ENCODE results near the gene STAG1.
"Not testable (repeated sequence)": the region's sequence is repeated elsewhere in the genome, so short reads cannot be mapped to it uniquely, and the experiment has no call there.

The STAG1 gene

DNA sequence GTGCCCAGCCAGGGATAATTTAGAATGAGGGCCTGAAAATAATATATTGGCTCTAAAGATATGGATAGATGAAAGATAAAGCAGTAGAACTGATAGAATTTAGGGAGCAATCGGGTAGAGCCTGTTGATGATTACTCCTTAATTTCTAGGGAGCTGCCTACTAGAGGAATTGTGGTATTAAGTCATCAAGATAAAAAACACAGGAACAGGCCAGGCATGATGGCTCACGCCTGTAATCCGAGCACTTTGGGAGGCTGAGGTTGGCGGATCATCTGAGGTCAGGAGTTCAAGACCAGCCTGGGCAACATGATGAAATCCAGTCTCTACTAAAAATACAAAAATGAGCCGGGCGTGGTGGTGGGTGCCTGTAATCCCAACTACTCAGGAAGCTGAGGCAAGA is 371.6 kb downstream of the STAG1 start:
- DNase-seq = no peak

DNA sequence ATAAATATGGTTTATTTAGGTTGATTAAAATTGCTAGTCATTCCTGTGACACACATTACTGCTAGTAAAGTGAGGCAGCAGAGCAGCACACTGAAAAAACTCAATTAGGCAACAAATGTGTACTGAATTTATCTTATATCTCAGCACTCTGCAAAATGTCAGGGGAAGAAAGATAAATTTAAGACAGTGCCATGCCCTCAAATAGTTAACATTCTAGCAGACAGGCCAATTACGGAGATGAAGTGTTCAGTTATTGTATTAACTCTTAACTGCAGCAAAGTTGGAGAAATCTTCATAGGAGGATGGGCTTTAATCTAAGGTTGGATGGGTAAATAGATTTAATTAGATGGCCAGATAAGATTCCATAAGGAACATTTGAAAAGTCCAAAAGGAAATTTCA is 374.2 kb downstream of the STAG1 start:
- DNase-seq = no peak

DNA sequence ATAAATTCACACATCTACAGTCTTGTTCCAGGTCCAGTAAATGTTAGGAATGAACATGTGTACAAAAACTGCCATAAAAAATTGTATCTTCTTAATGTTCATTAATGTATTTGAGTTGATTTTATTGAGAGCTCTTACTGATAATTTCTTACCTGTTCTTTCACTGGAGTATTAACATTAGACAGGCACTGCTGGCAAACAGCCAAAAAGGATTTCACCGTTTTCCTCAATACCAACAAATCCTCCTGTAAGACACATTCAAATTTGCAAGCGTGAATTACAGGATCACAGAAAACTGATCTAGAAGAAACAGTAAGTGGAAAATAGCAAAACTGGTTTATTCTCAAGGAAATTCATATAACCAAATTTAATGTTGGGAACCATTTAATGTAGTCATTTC is 374.7 kb downstream of the STAG1 start:
- no peak for DNase-seq

DNA sequence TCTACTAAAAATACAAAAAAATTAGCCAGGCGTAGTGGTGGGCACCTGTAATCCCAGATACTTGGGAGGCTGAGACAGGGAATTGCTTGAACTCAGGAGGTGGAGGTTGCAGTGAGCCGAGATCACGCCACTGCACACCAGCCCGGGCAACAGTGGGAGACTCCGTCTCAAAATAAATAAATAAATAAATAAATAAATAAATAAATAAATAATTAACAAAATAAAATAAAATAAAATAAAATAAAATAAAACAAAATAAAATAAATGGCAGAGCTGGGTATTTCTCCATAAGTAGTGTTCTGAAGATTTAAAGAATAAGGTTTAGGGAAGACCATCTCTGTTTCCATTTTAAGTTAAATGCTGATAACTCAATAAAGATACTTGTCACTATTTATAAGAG is 376.4 kb downstream of the STAG1 start:
- not testable (repeated sequence) for DNase-seq

DNA sequence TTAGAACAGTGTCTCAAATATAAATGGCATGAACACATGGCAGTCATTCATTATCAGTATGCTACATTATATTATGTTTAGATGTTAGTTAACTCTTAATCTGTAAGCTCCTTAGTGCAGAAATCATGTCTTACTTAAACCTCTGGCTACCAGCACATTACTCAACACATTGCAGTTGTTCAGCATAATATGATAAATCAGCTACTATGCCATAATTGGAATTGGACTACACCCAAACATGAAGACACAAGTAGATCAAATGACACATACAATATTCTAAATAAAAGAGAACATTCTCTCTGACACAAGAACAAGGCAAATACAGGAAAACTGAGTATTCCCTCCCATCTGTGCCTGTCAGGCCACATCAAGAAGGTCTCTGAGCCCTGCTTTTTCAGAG is 385.9 kb downstream of the STAG1 start:
- no peak for DNase-seq

DNA sequence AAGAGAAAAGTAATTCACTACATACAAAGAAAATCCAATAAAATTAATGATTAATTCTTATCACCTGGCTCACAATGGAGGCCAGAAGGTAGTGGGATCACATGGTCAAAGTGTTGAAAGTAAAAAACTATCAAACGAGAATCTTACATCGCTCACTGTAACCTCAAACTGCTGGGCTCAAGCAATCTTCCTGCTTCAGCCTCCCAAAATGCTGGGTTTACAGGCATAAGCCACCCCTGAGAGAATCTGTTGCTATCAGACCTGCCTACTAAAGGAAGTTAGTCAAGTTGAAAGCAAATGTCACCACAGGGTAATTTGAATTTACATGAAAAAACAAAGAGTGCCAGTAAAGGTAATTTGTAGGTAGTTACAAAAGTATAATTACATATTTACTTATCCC is 398.7 kb downstream of the STAG1 start:
- DNase-seq = peak in 1 of 5 experiments; percentile 81

DNA sequence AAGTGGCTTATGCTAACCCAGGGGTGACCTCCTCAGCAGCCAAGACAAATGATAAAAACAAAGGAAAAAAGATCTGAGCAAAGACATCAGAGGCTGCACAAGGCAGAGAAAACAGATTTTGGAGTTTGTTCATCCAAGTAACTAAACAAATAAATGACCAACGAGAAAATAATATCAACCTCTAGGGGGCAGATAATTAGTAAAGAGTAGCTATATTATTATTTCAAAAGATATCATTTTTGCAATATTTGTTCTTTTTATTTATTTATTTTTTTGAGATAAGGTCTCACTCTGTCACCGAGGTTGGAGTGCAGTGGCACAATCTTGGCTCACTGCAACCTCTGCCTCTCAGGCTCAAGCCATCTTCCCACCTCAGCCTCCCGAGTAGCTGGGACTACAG is 400.3 kb downstream of the STAG1 start:
- no peak for DNase-seq

DNA sequence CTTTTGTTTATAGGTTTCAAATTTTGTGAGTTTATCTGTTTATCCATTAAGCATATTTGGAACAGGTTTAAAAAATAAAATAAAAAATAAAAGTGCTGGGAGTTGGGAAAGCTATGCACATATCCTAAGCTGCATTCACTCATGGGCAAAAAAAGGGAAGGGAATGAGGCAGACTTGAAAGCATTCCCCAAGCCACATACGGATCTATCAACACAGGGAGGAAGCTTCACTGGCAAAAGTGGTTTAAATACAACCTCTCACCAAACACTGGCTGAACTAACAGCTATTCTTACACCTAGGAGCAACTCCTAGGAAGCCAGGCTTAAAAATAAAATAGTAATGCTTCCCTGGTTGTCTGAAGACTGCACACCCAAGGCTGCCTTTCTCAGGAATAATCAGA is 400.8 kb downstream of the STAG1 start:
- no peak for DNase-seq

DNA sequence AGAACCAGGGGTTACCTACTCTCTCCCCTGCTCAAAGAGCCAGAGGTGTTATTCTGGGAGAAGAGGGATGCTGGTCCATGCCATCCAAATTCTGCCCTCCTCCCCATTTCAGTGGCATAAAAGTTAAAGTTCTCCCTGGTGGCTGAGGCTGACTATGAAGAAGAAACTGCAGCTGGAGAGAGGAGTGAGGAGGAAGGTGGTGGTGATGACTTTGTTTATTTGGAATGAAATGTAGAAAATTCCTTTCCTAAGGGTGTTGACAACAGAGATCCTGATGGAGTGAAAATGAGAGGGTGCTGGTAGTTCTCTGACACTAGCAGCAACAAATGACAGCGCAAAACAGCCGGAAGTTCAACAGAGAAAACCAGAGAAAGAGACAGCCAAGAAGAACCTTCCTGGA is 401.6 kb downstream of the STAG1 start:
- DNase-seq = no peak

DNA sequence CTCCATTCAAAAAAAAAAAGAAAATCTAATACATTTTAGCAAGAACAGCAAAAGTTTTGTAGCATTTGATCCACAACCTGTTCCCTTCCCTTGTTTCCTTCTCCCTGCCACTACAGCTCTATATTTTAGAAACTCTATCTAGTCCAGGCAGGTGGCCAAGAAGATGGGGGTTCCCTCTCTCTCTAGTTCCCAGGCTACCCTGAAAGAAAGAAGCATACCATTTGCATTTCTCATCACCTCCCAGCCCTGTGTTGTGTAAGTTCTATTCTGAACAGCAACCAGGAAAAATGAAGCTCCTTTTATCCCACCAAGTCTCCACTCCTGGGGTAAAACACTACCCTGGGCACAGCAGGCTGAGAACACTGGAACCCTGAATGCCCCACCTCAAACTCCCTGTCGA is 402.0 kb downstream of the STAG1 start:
- no peak for DNase-seq

DNA sequence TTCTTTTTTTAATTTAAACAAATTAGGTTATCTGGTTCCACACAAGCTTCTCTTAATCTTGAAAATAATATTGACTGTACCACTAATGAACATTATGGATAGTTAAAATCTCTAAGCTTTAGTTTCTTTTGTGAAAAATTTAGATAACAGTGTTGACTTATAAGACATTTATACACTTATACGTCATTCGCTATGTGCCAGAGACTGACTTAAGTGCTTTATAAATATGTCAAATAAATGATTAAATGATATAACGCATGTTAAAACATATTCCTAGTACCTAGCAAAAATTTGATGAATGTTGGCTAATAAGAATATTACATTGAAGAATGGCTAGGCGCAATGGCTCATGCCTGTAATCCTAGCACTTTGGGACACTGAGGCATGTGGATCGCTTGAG is 405.7 kb downstream of the STAG1 start:
- DNase-seq = no peak

DNA sequence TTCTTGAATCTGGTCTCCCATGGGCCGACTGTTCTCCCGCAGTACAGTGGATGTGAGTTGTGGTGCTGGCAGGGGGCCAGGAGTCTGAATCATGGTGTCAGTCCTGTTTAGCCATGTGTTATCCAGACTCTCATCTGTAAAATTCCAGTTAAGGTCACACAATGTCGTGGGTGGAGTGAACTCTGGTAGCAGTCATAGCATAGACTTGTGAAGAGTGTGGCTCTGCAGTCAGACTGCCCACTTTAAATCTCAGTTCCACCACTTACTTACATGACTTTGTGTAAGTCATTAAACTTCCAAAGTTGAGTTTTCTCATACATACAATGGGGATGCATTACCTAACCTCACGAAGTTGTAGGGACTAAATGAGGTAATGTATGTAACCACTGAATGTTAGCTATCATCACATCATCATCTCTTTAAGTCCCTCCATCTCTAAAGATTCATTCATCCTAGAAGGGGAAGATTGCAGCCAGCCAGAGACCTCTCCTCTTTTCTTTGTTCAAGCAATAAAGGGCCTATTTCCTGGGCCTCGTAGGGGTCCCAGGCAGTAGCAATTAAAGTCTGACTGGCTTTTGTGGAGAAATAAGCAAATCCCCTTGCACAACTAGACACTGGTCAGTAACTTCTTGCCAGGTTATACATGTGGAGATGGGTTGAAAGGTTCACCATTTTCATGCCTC is 408.2 kb downstream of the STAG1 start:
- DNase-seq = no peak

DNA sequence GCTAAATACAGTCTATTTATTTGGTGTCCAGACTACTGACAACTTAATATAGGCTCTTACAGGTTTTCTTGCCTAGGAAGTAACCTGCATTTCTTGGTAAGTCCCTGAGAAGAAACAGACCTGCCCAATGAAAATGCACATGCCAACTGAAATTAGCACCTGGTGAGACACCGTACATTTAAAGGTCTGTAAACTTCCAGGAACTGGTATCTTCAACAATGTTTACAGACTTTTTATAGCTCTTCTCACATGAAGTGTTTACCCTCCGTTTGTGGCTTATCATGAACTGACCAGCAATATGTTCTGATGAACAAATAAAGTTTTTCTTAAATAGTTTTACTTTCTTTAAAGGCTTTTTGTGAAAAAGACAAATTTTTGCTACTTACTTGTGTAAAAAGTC is 408.7 kb downstream of the STAG1 start:
- DNase-seq = no peak

DNA sequence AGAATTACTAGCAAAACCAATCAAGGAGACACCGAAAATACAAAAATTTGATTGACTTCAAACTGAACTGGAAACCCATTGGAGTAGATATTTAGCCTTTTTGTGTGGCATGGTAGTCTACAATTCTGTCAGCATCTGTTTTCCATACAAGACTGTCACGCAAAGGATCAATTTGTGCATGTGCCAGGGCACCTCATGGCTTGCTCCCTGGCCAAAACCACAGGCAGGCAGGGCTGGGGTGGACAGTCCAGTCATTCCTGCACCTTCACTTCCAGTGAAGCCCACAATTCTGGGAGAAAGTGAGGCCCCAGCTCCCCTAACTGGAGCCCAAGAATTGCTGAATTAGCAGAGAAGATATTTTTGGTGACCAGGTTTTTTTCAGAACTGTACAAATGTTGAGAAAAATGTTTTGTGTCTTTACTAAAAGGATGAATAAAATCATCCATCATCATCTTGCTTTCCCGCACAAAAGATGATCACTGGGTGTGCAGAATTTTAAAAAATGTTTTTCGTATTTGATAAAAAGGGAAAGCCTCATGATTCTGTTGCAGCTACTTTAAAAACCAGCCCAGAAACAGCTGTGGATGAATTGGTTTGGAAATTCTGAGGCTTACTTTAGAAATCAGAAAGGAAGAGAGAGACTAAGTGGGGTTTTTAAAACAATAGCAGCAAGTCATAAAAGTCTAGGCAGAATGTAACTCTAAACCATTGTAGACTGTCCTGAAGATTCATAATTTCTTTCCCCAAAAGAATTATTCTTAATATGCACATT is 415.7 kb downstream of the STAG1 start:
- DNase-seq = no peak

DNA sequence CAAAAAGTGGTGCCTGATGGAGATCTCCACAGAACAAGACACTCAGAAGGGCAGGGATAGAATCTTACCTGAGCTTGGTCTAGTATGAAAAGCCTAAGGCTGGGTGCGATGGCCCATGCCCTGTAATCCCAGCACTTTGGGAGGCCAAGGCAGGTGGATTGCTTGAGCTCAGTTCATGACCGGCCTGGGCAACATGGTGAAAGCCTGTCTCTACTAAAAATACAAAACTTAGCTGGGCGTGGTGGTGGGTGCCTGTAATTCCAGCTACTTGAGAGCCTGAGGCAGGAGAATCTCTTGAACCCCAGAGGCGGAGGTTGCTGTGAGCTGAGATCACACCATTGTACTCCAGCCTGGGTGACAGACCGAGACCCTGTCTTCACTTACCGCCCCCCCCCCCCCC is 417.5 kb downstream of the STAG1 start:
- DNase-seq = not testable (repeated sequence)

DNA sequence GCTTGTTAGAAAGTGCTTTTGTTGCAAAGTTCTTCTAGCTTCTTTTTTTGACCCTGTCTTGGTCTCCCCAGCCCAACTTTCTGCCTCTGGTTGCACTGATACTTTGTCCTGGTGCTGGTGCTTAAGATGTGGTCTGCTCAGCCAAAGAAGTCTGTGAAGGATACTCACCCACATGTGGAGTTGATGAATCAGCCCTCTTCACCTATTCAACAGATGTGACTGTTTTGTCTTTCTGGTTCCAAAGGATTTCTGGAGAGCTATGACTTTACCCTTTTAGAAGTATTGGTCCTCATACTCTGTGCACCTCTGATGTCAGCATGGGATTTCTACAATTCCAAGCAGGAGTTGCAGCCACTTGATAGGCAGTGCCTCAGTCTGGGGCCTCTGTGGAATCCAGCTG is 418.0 kb downstream of the STAG1 start:
- no peak for DNase-seq

DNA sequence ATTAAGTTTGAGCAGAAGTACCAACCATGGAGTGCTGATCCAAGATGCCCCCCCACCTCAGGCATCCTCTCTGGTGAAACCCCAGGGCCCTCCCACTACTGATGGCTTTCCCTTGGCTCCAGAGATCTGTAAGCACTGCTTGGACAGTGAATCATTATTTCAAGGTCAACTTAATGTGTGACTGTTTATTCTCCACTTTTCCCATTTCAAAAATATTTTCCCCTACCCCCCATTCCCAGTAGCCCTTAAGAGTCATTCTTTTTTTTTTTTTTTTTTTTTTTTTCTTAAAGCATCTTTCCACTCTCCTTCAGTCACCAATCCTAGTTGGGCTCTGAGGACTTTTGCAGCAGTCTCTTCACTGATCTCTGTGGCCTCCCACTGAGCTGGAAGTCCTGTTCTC is 419.4 kb downstream of the STAG1 start:
- DNase-seq = no peak

DNA sequence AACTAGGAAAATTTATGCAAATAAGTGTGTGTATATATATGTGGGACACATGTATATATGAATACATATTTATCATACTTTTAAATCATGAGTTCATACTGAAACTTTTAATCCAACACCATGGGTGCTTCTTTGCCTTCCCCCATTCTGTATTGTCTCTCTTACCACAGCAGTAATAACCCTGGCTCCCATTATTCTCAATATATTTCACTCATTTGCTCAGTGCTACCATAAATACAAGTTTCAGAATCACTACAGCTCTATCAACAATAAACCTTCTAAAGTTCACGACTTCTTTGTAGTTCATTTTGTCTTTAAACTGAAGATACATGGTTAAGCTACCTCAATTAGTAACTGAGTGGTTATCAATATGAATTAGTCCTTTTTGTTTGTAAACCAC is 419.9 kb downstream of the STAG1 start:
- no peak for DNase-seq

DNA sequence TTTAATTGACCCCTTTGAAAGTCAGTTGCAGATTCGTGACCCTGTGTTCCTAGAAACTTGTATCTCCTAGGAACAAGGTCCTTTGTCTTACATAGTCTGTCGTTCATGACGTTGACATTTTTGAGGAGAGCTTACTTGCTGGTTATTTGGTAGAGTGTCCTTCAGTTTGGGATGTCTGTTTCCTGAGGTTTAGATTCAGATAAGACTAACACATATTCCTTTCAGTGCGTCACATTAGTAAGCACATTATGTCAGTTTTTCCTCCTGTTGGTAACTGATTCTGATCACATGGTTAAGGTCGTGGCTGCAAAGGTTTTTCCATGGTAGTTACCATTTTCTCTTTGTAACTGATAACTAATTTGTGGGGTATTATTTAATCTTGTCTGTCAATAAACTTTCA is 421.3 kb downstream of the STAG1 start:
- DNase-seq = no peak

DNA sequence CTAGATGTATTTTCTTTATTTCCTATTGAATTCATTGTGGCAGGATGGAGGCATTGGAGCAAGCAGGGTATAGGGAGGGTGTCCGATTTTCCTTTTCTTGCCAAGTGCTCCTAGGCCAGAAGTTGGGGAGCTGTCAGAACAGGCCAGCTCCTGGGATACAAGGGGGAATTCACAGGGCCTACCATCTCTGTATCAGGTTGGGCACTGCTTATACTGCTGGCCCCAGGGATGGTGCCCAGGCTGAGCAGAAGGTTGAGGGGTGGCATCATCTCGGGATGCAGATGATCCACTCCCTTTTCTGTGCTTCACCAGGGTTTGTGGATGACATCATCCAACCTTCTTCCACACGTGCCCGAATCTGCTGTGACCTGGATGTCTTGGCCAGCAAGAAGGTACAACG is 422.6 kb downstream of the STAG1 start:
- no peak for DNase-seq

DNA sequence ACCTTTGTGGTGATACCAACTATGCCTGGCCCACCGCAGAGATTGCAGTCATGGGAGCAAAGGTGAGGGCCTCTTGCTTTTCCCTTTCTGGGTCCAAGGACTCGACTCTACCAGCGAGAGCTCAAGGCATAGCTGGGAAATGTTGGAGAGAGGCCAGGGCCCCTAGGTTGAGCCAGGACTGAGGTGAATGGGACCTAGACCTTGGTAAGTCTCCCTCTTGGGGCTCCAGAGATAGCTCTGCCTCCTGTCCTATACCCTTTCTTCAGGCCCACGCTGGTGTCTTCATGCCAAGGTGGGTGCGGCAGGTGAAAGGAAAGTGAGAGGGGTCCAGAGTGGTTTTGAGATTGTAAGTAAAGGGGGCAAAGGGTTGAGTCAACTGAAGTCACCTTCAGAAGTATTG is 424.5 kb downstream of the STAG1 start:
- no peak for DNase-seq

DNA sequence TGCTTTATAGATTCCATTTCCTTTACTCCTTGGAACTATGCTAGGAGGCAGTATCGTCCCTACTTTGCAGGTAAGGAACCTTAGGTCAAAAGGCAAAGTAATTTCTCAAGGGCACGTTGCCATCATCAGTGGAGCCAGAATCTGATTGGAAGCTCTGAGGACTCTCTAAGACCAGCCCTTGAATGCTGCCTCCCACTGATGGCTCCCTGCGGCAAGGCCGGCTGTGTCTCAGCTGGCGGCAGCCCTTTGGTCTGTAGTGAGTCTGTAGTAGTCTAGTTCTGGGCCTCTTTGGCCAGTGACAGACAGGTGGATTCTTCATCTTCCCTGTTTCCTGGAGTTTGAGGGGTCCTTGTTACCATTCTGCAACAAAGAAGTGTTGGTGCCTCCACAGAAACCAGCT is 425.9 kb downstream of the STAG1 start:
- DNase-seq = no peak

DNA sequence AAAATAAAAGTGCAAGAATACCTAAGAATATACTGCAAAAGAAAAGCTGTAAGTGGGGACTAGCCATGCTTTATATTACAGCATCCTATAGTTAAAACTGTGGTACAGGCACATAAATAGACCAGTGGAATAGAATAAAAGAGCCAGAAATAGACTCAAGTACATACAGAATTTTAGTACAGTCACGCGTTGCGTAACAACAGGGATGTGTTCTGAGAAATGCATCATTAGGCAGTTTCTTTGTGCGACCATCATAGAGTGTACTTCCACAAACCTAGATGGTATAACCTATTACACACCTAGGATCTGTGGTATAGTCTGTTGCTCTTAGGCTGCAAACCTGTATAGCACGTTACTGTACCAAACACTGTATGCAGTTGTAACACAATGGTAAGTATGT is 440.2 kb downstream of the STAG1 start:
- no peak for DNase-seq

DNA sequence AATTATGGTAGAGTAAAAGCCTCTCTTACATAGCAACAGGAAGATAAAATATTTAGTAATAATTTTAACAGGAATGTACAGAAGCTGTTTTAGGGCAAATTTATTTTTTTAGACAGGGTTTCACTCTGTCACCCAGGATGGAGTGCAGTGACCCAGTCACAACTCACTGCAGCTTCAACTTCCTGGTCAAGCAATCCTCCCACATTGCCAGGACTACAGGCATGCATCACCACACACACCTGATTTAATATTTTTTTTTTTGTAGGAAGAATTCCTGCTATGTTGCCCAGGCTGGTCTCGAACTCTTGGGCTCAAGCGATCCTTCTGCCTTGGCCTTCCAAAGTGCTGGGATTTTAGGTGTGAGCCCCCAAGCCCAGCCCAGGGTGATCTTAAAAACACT is 440.9 kb downstream of the STAG1 start:
- no peak for DNase-seq

DNA sequence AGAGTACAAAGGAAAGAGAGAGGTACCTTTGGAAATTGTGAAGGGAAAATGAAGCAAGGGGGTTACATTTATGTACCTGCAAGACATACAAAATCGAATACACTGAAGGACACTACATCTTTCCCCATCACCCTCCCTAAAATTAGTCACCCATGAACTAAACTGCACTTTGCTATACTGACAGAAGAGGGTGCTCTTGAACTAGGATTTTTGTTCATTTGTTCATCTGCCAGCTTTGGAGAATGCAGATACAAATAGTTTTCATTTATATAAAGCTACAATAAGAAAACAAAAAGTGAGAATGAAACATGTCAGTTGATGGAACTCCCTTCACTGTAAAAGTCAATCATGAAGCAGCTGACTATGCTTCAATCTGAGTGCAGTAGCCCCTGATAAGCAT is 446.3 kb downstream of the STAG1 start:
- DNase-seq = peak in 1 of 5 experiments; percentile 52

Data from T-helper 2 cell (primary cell).